MCF 10A (cell line): ENCODE results near the gene CSNK2B. TPM values are rescaled to one million over a fixed set of nuclear protein-coding genes. Genes with fewer than 3 reads are reported as not detected.
A peak's percentile ranks its signal among the peaks of the same experiment; 100 is the strongest.

ENCODE experiments used
- BruUV-seq: library from RNA; stranded (reverse); fragments of 400-500 nt; replicated peaks from 2 replicates; lab custom pipeline; 2021; lab: Mats Ljungman, UMichigan
- CTCF ChIA-PET: fragments of 300-600 bp; sonication (Branson Sonifier 250); formaldehyde crosslinking; extraction: SDS; loops from one replicate; lab custom pipeline; 2021; ENCODE audit warnings: antibody characterized with exemption, inconsistent platforms; lab: Yijun Ruan, JAX
- POLR2A ChIA-PET: fragments of 300-600, 350-650 bp; sonication (Branson Sonifier 250); formaldehyde crosslinking; extraction: SDS; loops from one replicate; lab custom pipeline; 2020; ENCODE audit warnings: antibody characterized with exemption, inconsistent platforms; lab: Yijun Ruan, JAX
- DNase-seq: peaks from one replicate; pipeline ENCODE4 v3.0.0-alpha.2; 2018; ENCODE audit not compliant: unreplicated experiment
- H3K27ac Mint-ChIP-seq: one replicate; pipeline ENCODE4 v1.8.0; 2022; ENCODE audit warnings: mild to moderate bottlenecking, low read depth, mixed read lengths; ENCODE audit not compliant: unreplicated experiment
- H3K27me3 Mint-ChIP-seq: one replicate; pipeline ENCODE4 v1.8.0; 2022; ENCODE audit warnings: mixed read lengths; ENCODE audit not compliant: insufficient read depth, unreplicated experiment
- H3K36me3 Mint-ChIP-seq: one replicate; pipeline ENCODE4 v1.8.0; 2022; ENCODE audit warnings: mild to moderate bottlenecking, moderate library complexity, mixed read lengths; ENCODE audit not compliant: insufficient read depth, unreplicated experiment
- H3K4me1 Mint-ChIP-seq: one replicate; pipeline ENCODE4 v1.8.0; 2022; ENCODE audit warnings: mixed read lengths; ENCODE audit not compliant: insufficient read depth, unreplicated experiment
- H3K4me3 Mint-ChIP-seq: one replicate; pipeline ENCODE4 v1.8.0; 2022; ENCODE audit warnings: mild to moderate bottlenecking, moderate library complexity, mixed read lengths; ENCODE audit not compliant: unreplicated experiment
- H3K9me3 Mint-ChIP-seq: one replicate; pipeline ENCODE4 v1.8.0; 2022; ENCODE audit warnings: mixed read lengths; ENCODE audit not compliant: unreplicated experiment
- CTCF ChIP-seq: fragments of 200-600 bp; IDR thresholded peaks from one replicate; pipeline ENCODE4 v1.8.0; 2022; ENCODE audit warnings: antibody characterized with exemption, mild to moderate bottlenecking; ENCODE audit not compliant: unreplicated experiment
- intact Hi-C: fragments of 100-400 bp; cut with micrococcal nuclease; formaldehyde crosslinking; loops from 2 replicates; pipeline ENCODE4 v1.14.1; 2022
- total RNA-seq: library from RNA; stranded (reverse); gene quantifications from 2 replicates; pipeline ENCODE4 v1.2.3, GENCODE V29; 2022

The CSNK2B gene
- total RNA-seq, 1 experiment from 2014 or later: 209 TPM

GRCh38 chr6:31693535-31693934 lies 27.7 kb downstream of the CSNK2B start:
- TF ChIP-seq CTCF: no peak
- no peaks in the 10 kb centered on the region for H3K9me3 Mint-ChIP-seq
- no peak overlapping the region for H3K4me3 Mint-ChIP-seq
- ChIA-PET POLR2A (interaction anchor here (0.6 to 3.4 kb wide), 4 partner anchors 9 to 144 kb away, joined by 3 to 19 read pairs (median 4); partner anchors contain the start of gene ABHD16A), CTCF (interaction anchor here (1.1 kb wide), 1 partner anchor 147 kb away, joined by 3 read pairs; the partner anchor contains the start of gene ATP6V1G2)
- no peak overlapping the region for H3K27ac Mint-ChIP-seq
- no peaks in the 10 kb centered on the region for H3K27me3 Mint-ChIP-seq
- H3K36me3 Mint-ChIP-seq: peaks cover 65% of the 10 kb centered on the region
- H3K4me1 Mint-ChIP-seq: peaks cover 6% of the 10 kb centered on the region
- intact Hi-C loops: no loop called here
- no peak for DNase-seq
- BruUV-seq: no TSS peak

GRCh38 chr6:31697555-31697954 lies 31.7 kb downstream of the CSNK2B start:
- ChIA-PET CTCF (no interaction called here), POLR2A (interaction anchor here (1.3 kb wide), 1 partner anchor 32 kb away, joined by 3 read pairs; the partner anchor contains the start of gene CSNK2B)
- Mint-ChIP-seq H3K9me3 (no peaks in the 10 kb centered on the region), H3K36me3 (peaks cover 63% of the 10 kb centered on the region), H3K4me3 (no peak overlapping the region), H3K4me1 (no peaks in the 10 kb centered on the region), H3K27ac (no peak overlapping the region), H3K27me3 (no peaks in the 10 kb centered on the region)
- no TSS peak for BruUV-seq
- DNase-seq: no peak
- TF ChIP-seq CTCF: no peak
- intact Hi-C loops: no loop called here

GRCh38 chr6:31700740-31701401 lies 35.0 kb downstream of the CSNK2B start:
- DNase-seq: no peak
- Mint-ChIP-seq H3K27ac (no peak overlapping the region), H3K36me3 (peaks cover 38% of the 10 kb centered on the region), H3K27me3 (no peaks in the 10 kb centered on the region), H3K4me3 (peak overlapping the region; percentile 95), H3K9me3 (no peaks in the 10 kb centered on the region), H3K4me1 (peaks cover 5% of the 10 kb centered on the region)
- no peak for TF ChIP-seq CTCF
- CTCF ChIA-PET: interaction anchor here (0.6 kb wide), 1 partner anchor 238 kb away, joined by 4 read pairs; no protein-coding TSS in a partner anchor
- POLR2A ChIA-PET: interaction anchor here (0.7 to 2.8 kb wide), 2 partner anchors 9 to 106 kb away, joined by 3 to 19 read pairs; partner anchors contain the start of gene LSM2
- no TSS peak for BruUV-seq
- intact Hi-C loops: no loop called here

GRCh38 chr6:31701666-31702404 lies 36.0 kb downstream of the CSNK2B start:
- H3K27ac Mint-ChIP-seq: peak overlapping the region; percentile 89
- no peak for TF ChIP-seq CTCF
- intact Hi-C loops: loop anchor here (2.0 kb wide), 1 partner anchor 37 kb away; no protein-coding TSS in a partner anchor
- H3K36me3 Mint-ChIP-seq: peaks cover 28% of the 10 kb centered on the region
- ChIA-PET CTCF (interaction anchor here (0.9 to 1.2 kb wide), 2 partner anchors 11 to 125 kb away, joined by 3 read pairs; no protein-coding TSS in a partner anchor), POLR2A (interaction anchor here (0.6 to 3.4 kb wide), 21 partner anchors 8 to 270 kb away, joined by 3 to 29 read pairs (median 7); partner anchors contain the start of genes C6orf47, CLIC1, CSNK2B and DXO)
- BruUV-seq: no TSS peak
- H3K27me3 Mint-ChIP-seq: no peaks in the 10 kb centered on the region
- no peak for DNase-seq
- peak overlapping the region; percentile 95 for H3K4me3 Mint-ChIP-seq
- H3K9me3 Mint-ChIP-seq: no peaks in the 10 kb centered on the region
- peaks cover 5% of the 10 kb centered on the region for H3K4me1 Mint-ChIP-seq
